Caco-2 (cell line): ENCODE results near the gene YDJC. TPM values are rescaled to one million over a fixed set of nuclear protein-coding genes. Genes with fewer than 3 reads are reported as not detected.

ENCODE experiments used
- BruUV-seq: library from RNA; stranded (reverse); fragments of 400-500 nt; replicated peaks from 2 replicates; lab custom pipeline; 2021; lab: Mats Ljungman, UMichigan
- CTCF ChIA-PET: fragments of 300-600 bp; sonication (Branson Sonifier 250); formaldehyde crosslinking; loops from one replicate; lab custom pipeline; 2022; ENCODE audit warnings: antibody characterized with exemption; lab: Charles Lee
- POLR2A ChIA-PET: fragments of 300-600 bp; sonication (Branson Sonifier 250); formaldehyde crosslinking; loops from one replicate; lab custom pipeline; 2022; ENCODE audit warnings: antibody characterized with exemption; lab: Charles Lee
- DNase-seq, 2 experiments: peaks; one replicate each; pipeline versions ENCODE4 v3.0.0 to v3.0.0-alpha.2; 2020 to 2022
- H3K27me3 ChIP-seq: replicated peaks from 2 replicates; pipeline ENCODE4 v1.6.0; 2011; ENCODE audit warnings: low read length; ENCODE audit not compliant: control insufficient read depth, insufficient read depth
- H3K36me3 ChIP-seq: 2 replicates; pipeline ENCODE4 v1.5.1; 2011; ENCODE audit warnings: low read length; ENCODE audit not compliant: control insufficient read depth, insufficient read depth
- H3K4me1 ChIP-seq: fragments of 250-450 bp; sonication (Bioruptor Pico); 2 replicates; pipeline ENCODE4 v1.5.1; 2020; ENCODE audit warnings: mild to moderate bottlenecking
- H3K4me3 ChIP-seq: 2 replicates; pipeline ENCODE4 v1.5.1; 2011; ENCODE audit warnings: low read depth, mild to moderate bottlenecking, control low read depth, low read length
- H3K9me3 ChIP-seq: fragments of 250-450 bp; sonication (Bioruptor Pico); 2 replicates; pipeline ENCODE4 v1.5.1; 2020; ENCODE audit warnings: mild to moderate bottlenecking, moderate library complexity
- H3K27ac Mint-ChIP-seq: one replicate; pipeline ENCODE4 v1.8.0; 2022; ENCODE audit warnings: mixed read lengths; ENCODE audit not compliant: unreplicated experiment
- H3K27me3 Mint-ChIP-seq: one replicate; pipeline ENCODE4 v1.8.0; 2022; ENCODE audit warnings: mixed read lengths; ENCODE audit not compliant: insufficient read depth, unreplicated experiment
- H3K36me3 Mint-ChIP-seq: one replicate; pipeline ENCODE4 v1.8.0; 2022; ENCODE audit warnings: mild to moderate bottlenecking, mixed read lengths; ENCODE audit not compliant: insufficient read depth, unreplicated experiment
- H3K4me1 Mint-ChIP-seq: one replicate; pipeline ENCODE4 v1.8.0; 2022; ENCODE audit warnings: low read depth, mixed read lengths; ENCODE audit not compliant: unreplicated experiment
- H3K4me3 Mint-ChIP-seq: one replicate; pipeline ENCODE4 v1.8.0; 2022; ENCODE audit warnings: mild to moderate bottlenecking, moderate library complexity, mixed read lengths; ENCODE audit not compliant: unreplicated experiment
- H3K9me3 Mint-ChIP-seq: one replicate; pipeline ENCODE4 v1.8.0; 2022; ENCODE audit warnings: mixed read lengths; ENCODE audit not compliant: unreplicated experiment
- CTCF ChIP-seq, 2 experiments: fragments of 200-600 bp in 1 of 2; IDR thresholded peaks; 1 replicate in 1 of 2; 2 replicates in 1 of 2; pipeline versions ENCODE4 v1.5.1 to v1.8.0; 2011 to 2022; ENCODE audit warnings: antibody characterized with exemption in 1 of 2, control low read depth in 1 of 2, inconsistent platforms in 1 of 2, low read depth in 1 of 2, low read length in 1 of 2, mild to moderate bottlenecking in 1 of 2, moderate library complexity in 1 of 2; ENCODE audit not compliant: insufficient read depth in 1 of 2, severe bottlenecking in 1 of 2, unreplicated experiment in 1 of 2
- intact Hi-C: fragments of 100-400 bp; cut with micrococcal nuclease; formaldehyde crosslinking; loops from one replicate; pipeline ENCODE4 v1.10.0; 2022; ENCODE audit not compliant: unreplicated experiment
- total RNA-seq: library from RNA; stranded (reverse); gene quantifications from 2 replicates; pipeline ENCODE4 v1.2.3, GENCODE V29; 2022

The YDJC gene
- total RNA-seq, 1 experiment from 2014 or later: 60.0 TPM

GRCh38 chr22:21626073-21626734 lies 3.6 kb downstream of the YDJC start:
- H3K27me3 Mint-ChIP-seq: no peaks in the 10 kb centered on the region
- H3K4me1 Mint-ChIP-seq: peaks cover 11% of the 10 kb centered on the region
- H3K27ac Mint-ChIP-seq: no peak overlapping the region
- H3K4me1 ChIP-seq: peaks cover 5% of the 10 kb centered on the region; the same call in 1 of the 2 replicates
- no peaks in the 10 kb centered on the region for H3K27me3 ChIP-seq
- CTCF ChIA-PET: interaction anchor here (0.8 to 3.4 kb wide), 3 partner anchors 16 to 33 kb away, joined by 3 to 29 read pairs (median 12); partner anchors contain the start of gene SDF2L1
- no peak for TF ChIP-seq CTCF (IDR thresholded peaks at IDR 0.05; ENCODE audit: insufficient read depth in 1 of 2, low read depth in 1 of 2, low read length in 1 of 2, severe bottlenecking in 1 of 2, unreplicated experiment in 1 of 2)
- H3K9me3 Mint-ChIP-seq: no peaks in the 10 kb centered on the region
- POLR2A ChIA-PET: no interaction called here
- peaks cover 4% of the 10 kb centered on the region; the same call in 1 of the 2 replicates for H3K36me3 ChIP-seq
- BruUV-seq: no TSS peak
- intact Hi-C loops: no loop called here
- no peak for DNase-seq
- no peaks in the 10 kb centered on the region for H3K9me3 ChIP-seq
- H3K4me3 Mint-ChIP-seq: no peak overlapping the region
- H3K36me3 Mint-ChIP-seq: peaks cover 84% of the 10 kb centered on the region
- no peak overlapping the region for H3K4me3 ChIP-seq

- TF ChIP-seq CTCF (IDR thresholded peaks at IDR 0.05; ENCODE audit: insufficient read depth in 1 of 2, low read depth in 1 of 2, low read length in 1 of 2, severe bottlenecking in 1 of 2, unreplicated experiment in 1 of 2): no peak
- intact Hi-C loops: no loop called here
- peaks cover 11% of the 10 kb centered on the region for H3K4me1 Mint-ChIP-seq
- Histone ChIP-seq H3K36me3 (peaks cover 4% of the 10 kb centered on the region; the same call in 1 of the 2 replicates), H3K9me3 (no peaks in the 10 kb centered on the region), H3K4me1 (peaks cover 5% of the 10 kb centered on the region; the same call in 1 of the 2 replicates), H3K27me3 (no peaks in the 10 kb centered on the region), H3K4me3 (no peak overlapping the region)
- H3K36me3 Mint-ChIP-seq: peaks cover 92% of the 10 kb centered on the region
- no TSS peak for BruUV-seq
- peak overlapping the region; percentile 22 for H3K27ac Mint-ChIP-seq
- H3K4me3 Mint-ChIP-seq: no peak overlapping the region
- no peaks in the 10 kb centered on the region for H3K27me3 Mint-ChIP-seq
- ChIA-PET CTCF (interaction anchor here (0.6 to 2.1 kb wide), 3 partner anchors 17 to 22 kb away, joined by 6 to 12 read pairs (median 6); partner anchors contain the start of gene SDF2L1), POLR2A (interaction anchor here (0.5 kb wide), 1 partner anchor 9 kb away, joined by 3 read pairs; no protein-coding TSS in a partner anchor)
- DNase-seq: no peak
- H3K9me3 Mint-ChIP-seq: no peaks in the 10 kb centered on the region
These were observed 4.7 kb downstream of the YDJC start for GRCh38 chr22:21624880-21625791.
